ENCODE results near the gene EN1. TPM values are rescaled to one million over a fixed set of nuclear protein-coding genes. Genes with fewer than 3 reads are reported as not detected.

EN1 gene
- total RNA-seq, 1 donor from 2014 or later: 0.15 TPM

- no peak for ATAC-seq
- no peak overlapping the region for H3K4me3 ChIP-seq
- H3K36me3 ChIP-seq: no peaks in the 10 kb centered on the region
- H3K9me3 ChIP-seq: no peaks in the 10 kb centered on the region
- H3K4me1 ChIP-seq: no peaks in the 10 kb centered on the region
- TF ChIP-seq, protein P1, sequence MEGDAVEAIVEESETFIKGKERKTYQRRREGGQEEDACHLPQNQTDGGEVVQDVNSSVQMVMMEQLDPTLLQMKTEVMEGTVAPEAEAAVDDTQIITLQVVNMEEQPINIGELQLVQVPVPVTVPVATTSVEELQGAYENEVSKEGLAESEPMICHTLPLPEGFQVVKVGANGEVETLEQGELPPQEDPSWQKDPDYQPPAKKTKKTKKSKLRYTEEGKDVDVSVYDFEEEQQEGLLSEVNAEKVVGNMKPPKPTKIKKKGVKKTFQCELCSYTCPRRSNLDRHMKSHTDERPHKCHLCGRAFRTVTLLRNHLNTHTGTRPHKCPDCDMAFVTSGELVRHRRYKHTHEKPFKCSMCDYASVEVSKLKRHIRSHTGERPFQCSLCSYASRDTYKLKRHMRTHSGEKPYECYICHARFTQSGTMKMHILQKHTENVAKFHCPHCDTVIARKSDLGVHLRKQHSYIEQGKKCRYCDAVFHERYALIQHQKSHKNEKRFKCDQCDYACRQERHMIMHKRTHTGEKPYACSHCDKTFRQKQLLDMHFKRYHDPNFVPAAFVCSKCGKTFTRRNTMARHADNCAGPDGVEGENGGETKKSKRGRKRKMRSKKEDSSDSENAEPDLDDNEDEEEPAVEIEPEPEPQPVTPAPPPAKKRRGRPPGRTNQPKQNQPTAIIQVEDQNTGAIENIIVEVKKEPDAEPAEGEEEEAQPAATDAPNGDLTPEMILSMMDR (IDR thresholded peaks at IDR 0.05): no peak
- no peak overlapping the region for H3K27ac ChIP-seq
- intact Hi-C loops (cut with DNase I): no loop called here
- peaks cover 63% of the 10 kb centered on the region for H3K27me3 ChIP-seq (ENCODE audit: low read depth)
- DNase-seq: no peak
Observed at GRCh38 chr2:118826093-118826492, 21.4 kb downstream of the EN1 start.

DNA sequence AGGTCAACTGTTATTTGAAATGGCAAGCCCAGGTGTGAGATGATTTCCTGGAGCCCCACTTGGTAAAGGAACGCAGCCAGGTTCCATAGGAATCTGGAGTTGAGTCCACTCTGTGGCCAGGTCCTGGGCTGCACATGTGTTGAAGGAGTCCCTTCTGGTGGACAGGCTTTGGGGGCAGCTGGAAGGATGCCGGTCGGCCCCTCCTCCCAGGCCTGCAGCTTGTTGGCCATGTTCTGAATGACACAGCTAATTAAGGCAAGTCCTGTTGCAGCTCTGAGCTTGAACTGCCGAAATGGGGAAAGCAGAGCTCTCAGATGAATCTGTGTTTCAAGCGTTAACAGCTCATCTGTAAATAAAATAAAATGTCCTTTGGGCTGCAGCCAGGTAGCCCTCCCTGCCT, 23.8 kb downstream of the EN1 start:
- H3K27ac ChIP-seq: no peak overlapping the region
- H3K4me1 ChIP-seq: no peaks in the 10 kb centered on the region
- H3K27me3 ChIP-seq (ENCODE audit: low read depth): peaks cover 51% of the 10 kb centered on the region
- no peaks in the 10 kb centered on the region for H3K36me3 ChIP-seq
- ATAC-seq (no peak), DNase-seq (no peak)
- intact Hi-C loops (cut with DNase I): no loop called here
- TF ChIP-seq, protein P1 (IDR thresholded peaks at IDR 0.05): no peak
- H3K9me3 ChIP-seq: no peaks in the 10 kb centered on the region
- H3K4me3 ChIP-seq: no peak overlapping the region

GRCh38 chr2:118822572-118822971, 24.9 kb downstream of the EN1 start:
- TF ChIP-seq, protein P1 (IDR thresholded peaks at IDR 0.05): no peak
- H3K36me3 ChIP-seq: no peaks in the 10 kb centered on the region
- DNase-seq: no peak
- intact Hi-C loops (cut with DNase I): no loop called here
- no peak overlapping the region for H3K27ac ChIP-seq
- peaks cover 50% of the 10 kb centered on the region for H3K27me3 ChIP-seq (ENCODE audit: low read depth)
- no peak overlapping the region for H3K4me3 ChIP-seq
- H3K9me3 ChIP-seq: no peaks in the 10 kb centered on the region
- no peaks in the 10 kb centered on the region for H3K4me1 ChIP-seq
- no peak for ATAC-seq

DNA sequence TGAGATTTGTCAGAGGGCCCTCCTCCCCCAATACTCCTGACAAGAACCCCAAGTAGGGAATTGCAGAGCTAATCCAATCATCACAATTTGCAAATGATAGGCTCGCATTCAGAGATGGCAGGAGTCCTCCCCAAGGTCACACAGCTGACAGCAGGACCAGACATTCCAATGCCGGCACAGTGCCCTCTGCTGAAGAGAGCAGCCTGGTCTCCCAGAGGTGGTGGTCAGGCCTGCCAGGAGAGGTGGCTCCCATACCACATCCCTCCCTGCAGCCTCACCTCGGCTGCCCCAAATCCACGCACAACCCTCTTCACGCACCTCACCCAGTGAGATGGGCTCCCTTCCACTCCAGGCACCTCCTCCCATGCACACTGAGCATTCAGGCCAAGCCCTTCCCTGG, 25.4 kb downstream of the EN1 start:
- ATAC-seq: no peak
- intact Hi-C loops (cut with DNase I): no loop called here
- no peak overlapping the region for H3K27ac ChIP-seq
- no peak for DNase-seq
- peaks cover 50% of the 10 kb centered on the region for H3K27me3 ChIP-seq (ENCODE audit: low read depth)
- TF ChIP-seq, protein P1 (IDR thresholded peaks at IDR 0.05): no peak
- no peak overlapping the region for H3K4me3 ChIP-seq
- H3K9me3 ChIP-seq: no peaks in the 10 kb centered on the region
- H3K36me3 ChIP-seq: no peaks in the 10 kb centered on the region
- no peaks in the 10 kb centered on the region for H3K4me1 ChIP-seq

GRCh38 chr2:118817469-118817868, 30.0 kb downstream of the EN1 start:
- no peak overlapping the region for H3K4me3 ChIP-seq
- H3K36me3 ChIP-seq: no peaks in the 10 kb centered on the region
- no peaks in the 10 kb centered on the region for H3K4me1 ChIP-seq
- DNase-seq (no peak), ATAC-seq (no peak)
- no peak overlapping the region for H3K27ac ChIP-seq
- H3K27me3 ChIP-seq (ENCODE audit: low read depth): peaks cover 63% of the 10 kb centered on the region
- no peaks in the 10 kb centered on the region for H3K9me3 ChIP-seq
- intact Hi-C loops (cut with DNase I): no loop called here
- TF ChIP-seq, protein P1 (IDR thresholded peaks at IDR 0.05): no peak

- ATAC-seq (no peak), DNase-seq (no peak)
- TF ChIP-seq, protein P1 (IDR thresholded peaks at IDR 0.05): no peak
- H3K9me3 ChIP-seq: no peaks in the 10 kb centered on the region
- H3K27me3 ChIP-seq (ENCODE audit: low read depth): peaks cover 70% of the 10 kb centered on the region
- no peak overlapping the region for H3K4me3 ChIP-seq
- H3K4me1 ChIP-seq: no peaks in the 10 kb centered on the region
- intact Hi-C loops (cut with DNase I): no loop called here
- H3K36me3 ChIP-seq: no peaks in the 10 kb centered on the region
- no peak overlapping the region for H3K27ac ChIP-seq
Observed at GRCh38 chr2:118816669-118817068, 30.8 kb downstream of the EN1 start.

All from lower lobe of right lung (tissue), 2 donors.